Smooth muscle cell (in vitro differentiated cells): ENCODE data around the gene COASY. TPM values are rescaled to one million over a fixed set of nuclear protein-coding genes. Genes with fewer than 3 reads are reported as not detected.

ENCODE experiments used
- DNase-seq: peaks from one replicate; lab custom pipeline; 2025; ENCODE audit not compliant: unreplicated experiment; lab: John Stamatoyannopoulos, UW
- H2AFZ ChIP-seq: fragments of 200-600 bp; sonication (generic); 2 replicates; pipeline ENCODE4 v1.6.0; 2016; ENCODE audit warnings: antibody characterized with exemption, low read depth, mild to moderate bottlenecking
- H3F3A ChIP-seq: fragments of 200-600 bp; sonication (generic); 2 replicates; pipeline ENCODE4 v1.6.0; 2017; ENCODE audit warnings: antibody characterized with exemption, low read depth
- H3K27ac ChIP-seq: fragments of 200-600 bp; sonication (generic); 2 replicates; pipeline ENCODE4 v1.5.1; 2016; ENCODE audit warnings: low read depth, mild to moderate bottlenecking
- H3K27me3 ChIP-seq: fragments of 200-600 bp; sonication (generic); 2 replicates; pipeline ENCODE4 v1.6.1; 2016; ENCODE audit warnings: low read depth, mild to moderate bottlenecking
- H3K36me3 ChIP-seq: fragments of 200-600 bp; sonication (generic); 2 replicates; pipeline ENCODE4 v1.5.1; 2016; ENCODE audit warnings: low read depth
- H3K4me1 ChIP-seq: fragments of 200-600 bp; sonication (generic); 2 replicates; pipeline ENCODE4 v1.5.1; 2016; ENCODE audit warnings: low read depth
- H3K4me2 ChIP-seq: fragments of 200-600 bp; sonication (generic); 2 replicates; pipeline ENCODE4 v1.6.0; 2016; ENCODE audit warnings: mild to moderate bottlenecking
- H3K4me3 ChIP-seq: fragments of 200-600 bp; sonication (generic); 2 replicates; pipeline ENCODE4 v1.5.1; 2016; ENCODE audit warnings: mild to moderate bottlenecking
- H3K79me2 ChIP-seq: fragments of 200-600 bp; sonication (generic); 2 replicates; pipeline ENCODE4 v1.6.0; 2016; ENCODE audit warnings: low read depth, mild to moderate bottlenecking
- H3K9ac ChIP-seq: fragments of 200-600 bp; sonication (generic); 2 replicates; pipeline ENCODE4 v1.6.0; 2016; ENCODE audit warnings: low read depth
- H3K9me3 ChIP-seq: fragments of 200-600 bp; sonication (generic); replicated peaks from 2 replicates; pipeline ENCODE4 v1.5.1; 2016; ENCODE audit warnings: low read depth
- H4K20me1 ChIP-seq: fragments of 200-600 bp; sonication (generic); 2 replicates; pipeline ENCODE4 v1.6.0; 2016; ENCODE audit warnings: low read depth
- WGBS: methylation state at CpG from one replicate; pipeline ENCODE4 v1.1.7; 2016; ENCODE audit warnings: low lambda C conversion rate; 5-methylcytosine and 5-hydroxymethylcytosine counted together
- polyA plus RNA-seq: library from polyadenylated mRNA; unstranded; fragments of >200 nt; fragmentation: Nextera tagmentation; extraction: Ambion mirVana; gene quantifications from 2 replicates; pipeline ENCODE4 v1.2.1, GENCODE V29; 2016
- total RNA-seq: library from RNA; depleted of rRNA; stranded (reverse); fragments of >200 nt; gene quantifications from 2 replicates; pipeline ENCODE4 v1.2.3, GENCODE V29; 2014
- TF ChIP-seq, protein P1 (sequence below): fragments of 200-600 bp; sonication (generic); IDR thresholded peaks from 2 replicates; pipeline ENCODE4 v1.5.1; 2017; ENCODE audit warnings: borderline replicate concordance, mild to moderate bottlenecking, antibody characterized with exemption; ENCODE audit not compliant: insufficient read depth, poor library complexity, severe bottlenecking

Gene COASY
- total and polyA plus RNA-seq, 2 experiments from 2014 or later, result 23.2 to 68.2 TPM

DNA sequence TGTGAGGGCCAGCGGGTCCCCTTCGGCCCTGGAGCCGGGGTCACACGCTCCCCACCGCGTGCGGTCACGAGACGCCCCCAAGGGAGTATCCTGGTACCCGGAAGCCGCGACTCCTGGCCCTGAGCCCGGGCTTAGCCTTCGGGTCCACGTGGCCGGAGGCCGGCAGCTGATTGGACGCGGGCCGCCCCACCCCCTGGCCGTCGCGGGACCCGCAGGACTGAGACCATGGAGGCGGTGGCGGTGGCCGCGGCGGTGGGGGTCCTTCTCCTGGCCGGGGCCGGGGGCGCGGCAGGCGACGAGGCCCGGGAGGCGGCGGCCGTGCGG, 25.9 kb upstream of the COASY start, which contains the start of gene NAGLU:
TSS of gene NAGLU (plus strand) at position 194 of the 324 bp plus-strand sequence. CDS start at position 226, 32 bp downstream.
- Histone ChIP-seq H3K4me1 (no peaks in the 10 kb centered on the region), H3K4me3 (peak within 1 kb of the TSS; percentile 65), H2AFZ (peak within 1 kb of the TSS; percentile 69), H3K27ac (peak within 1 kb of the TSS; percentile 36), H3K9ac (peak within 1 kb of the TSS; percentile 26), H3K79me2 (peaks cover 5% of the 10 kb centered on the region), H4K20me1 (no peaks in the 10 kb centered on the region), H3F3A (peaks cover 8% of the 10 kb centered on the region), H3K9me3 (no peaks in the 10 kb centered on the region), H3K27me3 (no peaks in the 10 kb centered on the region), H3K4me2 (peak within 1 kb of the TSS; percentile 85), H3K36me3 (no peaks in the 10 kb centered on the region)
- peak; percentile 73 for DNase-seq
- TF ChIP-seq, protein P1, sequence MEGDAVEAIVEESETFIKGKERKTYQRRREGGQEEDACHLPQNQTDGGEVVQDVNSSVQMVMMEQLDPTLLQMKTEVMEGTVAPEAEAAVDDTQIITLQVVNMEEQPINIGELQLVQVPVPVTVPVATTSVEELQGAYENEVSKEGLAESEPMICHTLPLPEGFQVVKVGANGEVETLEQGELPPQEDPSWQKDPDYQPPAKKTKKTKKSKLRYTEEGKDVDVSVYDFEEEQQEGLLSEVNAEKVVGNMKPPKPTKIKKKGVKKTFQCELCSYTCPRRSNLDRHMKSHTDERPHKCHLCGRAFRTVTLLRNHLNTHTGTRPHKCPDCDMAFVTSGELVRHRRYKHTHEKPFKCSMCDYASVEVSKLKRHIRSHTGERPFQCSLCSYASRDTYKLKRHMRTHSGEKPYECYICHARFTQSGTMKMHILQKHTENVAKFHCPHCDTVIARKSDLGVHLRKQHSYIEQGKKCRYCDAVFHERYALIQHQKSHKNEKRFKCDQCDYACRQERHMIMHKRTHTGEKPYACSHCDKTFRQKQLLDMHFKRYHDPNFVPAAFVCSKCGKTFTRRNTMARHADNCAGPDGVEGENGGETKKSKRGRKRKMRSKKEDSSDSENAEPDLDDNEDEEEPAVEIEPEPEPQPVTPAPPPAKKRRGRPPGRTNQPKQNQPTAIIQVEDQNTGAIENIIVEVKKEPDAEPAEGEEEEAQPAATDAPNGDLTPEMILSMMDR, result no peak
- WGBS, result 2% methylated on average over 22 of the region's 40 CpGs

DNA sequence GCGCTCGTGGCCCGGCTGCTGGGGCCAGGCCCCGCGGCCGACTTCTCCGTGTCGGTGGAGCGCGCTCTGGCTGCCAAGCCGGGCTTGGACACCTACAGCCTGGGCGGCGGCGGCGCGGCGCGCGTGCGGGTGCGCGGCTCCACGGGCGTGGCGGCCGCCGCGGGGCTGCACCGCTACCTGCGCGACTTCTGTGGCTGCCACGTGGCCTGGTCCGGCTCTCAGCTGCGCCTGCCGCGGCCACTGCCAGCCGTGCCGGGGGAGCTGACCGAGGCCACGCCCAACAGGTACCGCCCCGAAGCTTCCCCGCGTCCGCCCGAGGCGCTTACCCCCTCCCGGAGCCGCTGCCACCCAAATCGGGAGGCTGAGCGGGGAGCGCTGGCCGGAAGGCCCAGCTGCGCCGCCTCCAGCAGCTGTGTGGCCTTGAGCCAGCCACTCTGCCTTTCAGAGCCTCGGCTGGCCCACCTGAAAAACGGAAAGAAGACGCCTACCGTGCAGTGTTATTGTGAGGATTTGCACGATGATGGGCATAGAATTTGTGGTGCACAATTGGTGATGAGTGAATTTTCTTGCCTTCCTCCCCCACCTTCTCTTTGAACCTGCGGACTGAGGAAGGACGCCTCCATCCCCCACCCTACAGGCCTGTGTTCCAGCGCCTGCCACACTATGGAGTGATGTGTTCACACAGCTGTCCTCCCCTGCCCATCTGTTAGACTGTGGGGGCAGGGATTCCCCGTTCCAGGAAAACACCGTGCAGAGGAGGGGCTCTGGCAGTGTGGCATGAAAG, 25.4 kb upstream of the COASY start:
- Histone ChIP-seq H3K9ac (peak overlapping the region; percentile 26), H3K27me3 (no peaks in the 10 kb centered on the region), H2AFZ (no peak overlapping the region), H3K27ac (no peak overlapping the region), H4K20me1 (no peaks in the 10 kb centered on the region), H3K4me2 (peak overlapping the region; percentile 85), H3K79me2 (peaks cover 5% of the 10 kb centered on the region), H3K9me3 (no peaks in the 10 kb centered on the region), H3K4me3 (peak overlapping the region; percentile 65), H3F3A (peaks cover 2% of the 10 kb centered on the region), H3K4me1 (no peaks in the 10 kb centered on the region), H3K36me3 (no peaks in the 10 kb centered on the region)
- TF ChIP-seq, protein P1, result no peak
- WGBS, result 3% methylated on average over 53 of the region's 65 CpGs
- DNase-seq, result peak; percentile 72

DNA sequence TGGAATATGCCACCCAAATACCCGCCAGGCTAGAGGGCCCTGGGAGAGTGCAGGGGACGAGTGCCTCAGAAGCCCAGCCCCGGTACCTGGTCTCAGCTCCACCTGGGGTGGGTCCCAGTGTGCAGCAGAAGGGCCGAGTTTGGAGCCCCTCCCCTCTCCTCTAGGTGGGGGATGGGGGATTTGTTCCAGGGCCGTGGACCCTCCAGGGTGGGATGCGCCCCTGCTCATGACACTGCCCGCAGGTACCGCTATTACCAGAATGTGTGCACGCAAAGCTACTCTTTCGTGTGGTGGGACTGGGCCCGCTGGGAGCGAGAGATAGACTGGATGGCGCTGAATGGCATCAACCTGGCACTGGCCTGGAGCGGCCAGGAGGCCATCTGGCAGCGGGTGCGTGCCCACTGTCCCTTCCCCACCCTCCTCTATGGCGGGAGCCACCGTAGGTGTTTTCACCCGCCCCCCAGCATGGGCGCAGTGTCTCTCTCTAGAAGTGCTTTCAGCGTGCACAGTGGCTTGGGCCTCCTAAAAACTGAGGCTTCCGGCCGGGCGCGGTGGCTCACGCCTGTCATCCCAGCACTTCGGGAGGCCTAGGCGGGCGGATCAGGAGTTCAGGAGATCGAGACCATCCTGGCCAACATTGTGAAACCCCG, 24.7 kb upstream of the COASY start:
- Histone ChIP-seq H4K20me1 (no peaks in the 10 kb centered on the region), H3K79me2 (peaks cover 5% of the 10 kb centered on the region), H3F3A (no peaks in the 10 kb centered on the region), H3K27me3 (no peaks in the 10 kb centered on the region), H2AFZ (no peak overlapping the region), H3K4me1 (no peaks in the 10 kb centered on the region), H3K27ac (no peak overlapping the region), H3K9me3 (no peaks in the 10 kb centered on the region), H3K4me3 (peak overlapping the region; percentile 65), H3K9ac (peak overlapping the region; percentile 26), H3K4me2 (peak overlapping the region; percentile 85), H3K36me3 (no peaks in the 10 kb centered on the region)
- no peak for DNase-seq
- 91% methylated on average over 28 of the region's 31 CpGs for WGBS
- TF ChIP-seq, protein P1, result no peak
